G401.6 (cell line): ENCODE measurements around the gene THAP8.

Experiments used
- FAIRE-seq: peaks from 2 replicates; lab custom pipeline; 2012; peaks lifted over from hg19 to GRCh38; lab: Jason Lieb, UNC

THAP8 gene

GRCh38 chr19:35993923-35994598 is 60.0 kb downstream of the THAP8 start:
- FAIRE-seq: no peak

GRCh38 chr19:35992907-35993765 is 60.9 kb downstream of the THAP8 start:
- no peak for FAIRE-seq

GRCh38 chr19:35991731-35992450 is 62.2 kb downstream of the THAP8 start:
- no peak for FAIRE-seq

GRCh38 chr19:35990771-35991730 is 63.0 kb downstream of the THAP8 start:
- no peak for FAIRE-seq

GRCh38 chr19:35990156-35990555 is 63.9 kb downstream of the THAP8 start:
- FAIRE-seq: no peak

GRCh38 chr19:35988824-35989223 is 65.3 kb downstream of the THAP8 start:
- no peak for FAIRE-seq

GRCh38 chr19:35987571-35987896 is 66.6 kb downstream of the THAP8 start:
- FAIRE-seq: no peak

- FAIRE-seq: no peak
Observed at GRCh38 chr19:35986664-35987570, 67.2 kb downstream of the THAP8 start.

GRCh38 chr19:35986111-35986510 is 68.0 kb downstream of the THAP8 start:
- FAIRE-seq: no peak
